ENCODE data around the gene ZNF883.

Gene ZNF883

DNA sequence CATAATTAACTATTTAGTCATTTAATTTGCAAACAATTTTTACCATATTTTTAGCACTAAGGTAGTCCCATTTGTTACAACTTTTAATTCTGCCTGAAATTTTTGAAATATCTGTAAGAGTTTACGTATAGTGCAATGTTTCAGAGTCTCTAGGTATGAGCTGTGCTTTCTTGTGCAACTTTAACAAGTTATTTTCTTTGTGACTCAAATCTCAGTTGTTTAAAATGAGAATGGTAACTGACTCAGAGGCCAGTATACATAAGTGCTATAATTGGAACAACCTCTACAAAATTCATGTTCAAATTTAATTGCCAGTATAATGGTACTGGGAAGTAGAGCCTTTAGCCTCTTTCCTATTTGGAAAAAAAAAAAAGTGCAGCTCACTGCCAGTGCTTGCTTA is 14.2 kb upstream of the ZNF883 start:
- TF ChIP-seq ARNT (IDR thresholded peaks at IDR 0.05): no peak
- no peak for TF ChIP-seq BHLHE40 (IDR thresholded peaks at IDR 0.05; ENCODE audit: borderline replicate concordance)
- no peak for TF ChIP-seq ZNF384 (IDR thresholded peaks at IDR 0.05)
- TF ChIP-seq NFRKB (IDR thresholded peaks at IDR 0.05): no peak
- TF ChIP-seq SP1 (IDR thresholded peaks at IDR 0.05): no peak
- TF ChIP-seq TARDBP (IDR thresholded peaks at IDR 0.05): no peak
- no peak for TF ChIP-seq CTBP1 (IDR thresholded peaks at IDR 0.05; ENCODE audit: borderline replicate concordance)
- TF ChIP-seq ELF4 (IDR thresholded peaks at IDR 0.05): no peak
- TF ChIP-seq FOXM1 (IDR thresholded peaks at IDR 0.05; ENCODE audit: borderline replicate concordance): no peak
- no peak for TF ChIP-seq LEF1 (IDR thresholded peaks at IDR 0.05; ENCODE audit: borderline replicate concordance)
- POLR2A ChIA-PET: no interaction called here
- CTCF ChIA-PET: no interaction called here
- no peak for DNase-seq (ENCODE audit: extremely low spot score)

DNA sequence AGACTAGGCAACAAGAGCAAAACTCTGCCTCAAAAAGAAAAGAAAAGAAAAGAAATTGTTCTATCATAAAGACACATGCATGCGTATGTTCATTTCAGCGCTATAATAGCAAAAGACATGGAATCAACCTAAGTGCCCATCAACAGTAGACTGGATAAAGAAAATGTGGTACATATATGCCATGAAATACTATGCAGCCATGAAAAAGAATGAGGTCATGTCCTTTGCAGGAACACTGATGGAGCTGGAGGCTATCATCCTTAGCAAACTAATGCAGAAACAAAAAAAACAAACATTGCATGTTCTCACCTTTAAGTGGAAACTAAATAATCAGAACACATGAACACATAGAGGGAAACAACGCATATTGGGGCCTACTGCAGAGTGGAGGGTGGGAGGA is 6.3 kb upstream of the ZNF883 start:
- no peak for TF ChIP-seq FOXK2 (IDR thresholded peaks at IDR 0.05)
- no peak for TF ChIP-seq ELF4 (IDR thresholded peaks at IDR 0.05)
- no peak for TF ChIP-seq FOXA1 (IDR thresholded peaks at IDR 0.05)
- no peak for TF ChIP-seq BHLHE40 (IDR thresholded peaks at IDR 0.05; ENCODE audit: borderline replicate concordance)
- TF ChIP-seq ZNF384 (IDR thresholded peaks at IDR 0.05): no peak
- TF ChIP-seq ARNT (IDR thresholded peaks at IDR 0.05): no peak
- TF ChIP-seq LEF1 (IDR thresholded peaks at IDR 0.05; ENCODE audit: borderline replicate concordance): no peak
- TF ChIP-seq FOXM1 (IDR thresholded peaks at IDR 0.05; ENCODE audit: borderline replicate concordance): no peak
- no peak for TF ChIP-seq HDGF (IDR thresholded peaks at IDR 0.05; ENCODE audit: borderline replicate concordance)
- TF ChIP-seq SP1 (IDR thresholded peaks at IDR 0.05): no peak
- TF ChIP-seq, protein P1, sequence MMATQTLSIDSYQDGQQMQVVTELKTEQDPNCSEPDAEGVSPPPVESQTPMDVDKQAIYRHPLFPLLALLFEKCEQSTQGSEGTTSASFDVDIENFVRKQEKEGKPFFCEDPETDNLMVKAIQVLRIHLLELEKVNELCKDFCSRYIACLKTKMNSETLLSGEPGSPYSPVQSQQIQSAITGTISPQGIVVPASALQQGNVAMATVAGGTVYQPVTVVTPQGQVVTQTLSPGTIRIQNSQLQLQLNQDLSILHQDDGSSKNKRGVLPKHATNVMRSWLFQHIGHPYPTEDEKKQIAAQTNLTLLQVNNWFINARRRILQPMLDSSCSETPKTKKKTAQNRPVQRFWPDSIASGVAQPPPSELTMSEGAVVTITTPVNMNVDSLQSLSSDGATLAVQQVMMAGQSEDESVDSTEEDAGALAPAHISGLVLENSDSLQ (IDR thresholded peaks at IDR 0.05): no peak
- no peak for TF ChIP-seq L3MBTL2 (conservative IDR thresholded peaks at IDR 0.05)
- no peak for TF ChIP-seq NFRKB (IDR thresholded peaks at IDR 0.05)
- no peak for TF ChIP-seq TARDBP (IDR thresholded peaks at IDR 0.05)
- TF ChIP-seq CTBP1 (IDR thresholded peaks at IDR 0.05; ENCODE audit: borderline replicate concordance): no peak
- POLR2A ChIA-PET: no interaction called here
- DNase-seq (ENCODE audit: extremely low spot score): no peak
- CTCF ChIA-PET: no interaction called here

DNA sequence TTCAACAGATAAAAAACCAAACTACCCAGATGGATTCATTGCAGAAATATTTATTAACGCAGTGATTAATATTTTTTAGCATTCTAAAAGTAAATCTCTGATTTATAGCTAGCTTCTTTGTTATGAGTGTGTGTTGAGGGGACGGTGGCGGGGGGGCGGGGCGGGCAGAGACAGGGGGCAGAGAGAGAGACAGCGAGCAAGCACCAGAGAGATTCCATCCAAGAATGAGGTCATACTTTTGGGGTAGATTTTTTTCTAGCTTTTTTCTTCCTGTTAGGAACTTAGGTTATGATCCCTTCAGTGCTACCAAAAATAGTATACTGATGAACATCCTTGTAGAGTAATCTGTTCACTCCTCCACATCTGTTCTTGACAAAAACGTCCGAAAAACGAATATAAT is 500 bp upstream of the ZNF883 start:
- POLR2A ChIA-PET: interaction anchor here (0.7 kb wide), 1 partner anchor 57 kb away, joined by 3 read pairs; no protein-coding TSS in a partner anchor
- no peak for DNase-seq (ENCODE audit: extremely low spot score)
- TF ChIP-seq ARNT (IDR thresholded peaks at IDR 0.05) (no peak), BHLHE40 (IDR thresholded peaks at IDR 0.05; ENCODE audit: borderline replicate concordance) (no peak), FOXA1 (IDR thresholded peaks at IDR 0.05) (no peak), FOXM1 (IDR thresholded peaks at IDR 0.05; ENCODE audit: borderline replicate concordance) (no peak), LEF1 (IDR thresholded peaks at IDR 0.05; ENCODE audit: borderline replicate concordance) (no peak), FOXK2 (IDR thresholded peaks at IDR 0.05) (no peak)
- CTCF ChIA-PET: no interaction called here

DNA sequence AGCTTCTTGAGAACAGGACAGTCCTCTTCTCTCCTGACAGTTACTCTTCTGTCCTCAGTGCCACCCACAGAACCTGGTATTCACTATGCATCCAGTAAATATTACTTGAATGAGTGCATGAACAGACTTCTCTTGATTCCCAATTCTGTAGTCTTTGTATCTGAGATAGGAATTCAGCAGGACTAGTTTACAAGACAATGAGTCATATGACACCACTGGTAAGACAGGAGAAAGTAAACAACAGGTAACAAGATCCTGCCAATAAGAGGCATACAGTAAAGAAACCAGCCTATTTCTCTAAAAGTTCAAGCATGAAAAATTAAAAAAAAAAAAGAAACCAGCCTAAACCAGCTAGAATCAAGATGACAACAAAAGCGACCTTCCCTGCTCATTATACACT is 6.2 kb downstream of the ZNF883 start:
- DNase-seq (ENCODE audit: extremely low spot score): no peak
- TF ChIP-seq, protein P1 (IDR thresholded peaks at IDR 0.05): no peak
- TF ChIP-seq LEF1 (IDR thresholded peaks at IDR 0.05; ENCODE audit: borderline replicate concordance): no peak
- TF ChIP-seq HDGF (IDR thresholded peaks at IDR 0.05; ENCODE audit: borderline replicate concordance): no peak
- no peak for TF ChIP-seq TARDBP (IDR thresholded peaks at IDR 0.05)
- no peak for TF ChIP-seq CTBP1 (IDR thresholded peaks at IDR 0.05; ENCODE audit: borderline replicate concordance)
- TF ChIP-seq FOXM1 (IDR thresholded peaks at IDR 0.05; ENCODE audit: borderline replicate concordance): no peak
- no peak for TF ChIP-seq SUZ12 (IDR thresholded peaks at IDR 0.05)
- no peak for TF ChIP-seq ARNT (IDR thresholded peaks at IDR 0.05)
- no peak for TF ChIP-seq NFRKB (IDR thresholded peaks at IDR 0.05)
- TF ChIP-seq ZNF384 (IDR thresholded peaks at IDR 0.05): no peak
- no peak for TF ChIP-seq ELF4 (IDR thresholded peaks at IDR 0.05)
- TF ChIP-seq FOXK2 (IDR thresholded peaks at IDR 0.05): no peak
- POLR2A ChIA-PET: no interaction called here
- CTCF ChIA-PET: no interaction called here

DNA sequence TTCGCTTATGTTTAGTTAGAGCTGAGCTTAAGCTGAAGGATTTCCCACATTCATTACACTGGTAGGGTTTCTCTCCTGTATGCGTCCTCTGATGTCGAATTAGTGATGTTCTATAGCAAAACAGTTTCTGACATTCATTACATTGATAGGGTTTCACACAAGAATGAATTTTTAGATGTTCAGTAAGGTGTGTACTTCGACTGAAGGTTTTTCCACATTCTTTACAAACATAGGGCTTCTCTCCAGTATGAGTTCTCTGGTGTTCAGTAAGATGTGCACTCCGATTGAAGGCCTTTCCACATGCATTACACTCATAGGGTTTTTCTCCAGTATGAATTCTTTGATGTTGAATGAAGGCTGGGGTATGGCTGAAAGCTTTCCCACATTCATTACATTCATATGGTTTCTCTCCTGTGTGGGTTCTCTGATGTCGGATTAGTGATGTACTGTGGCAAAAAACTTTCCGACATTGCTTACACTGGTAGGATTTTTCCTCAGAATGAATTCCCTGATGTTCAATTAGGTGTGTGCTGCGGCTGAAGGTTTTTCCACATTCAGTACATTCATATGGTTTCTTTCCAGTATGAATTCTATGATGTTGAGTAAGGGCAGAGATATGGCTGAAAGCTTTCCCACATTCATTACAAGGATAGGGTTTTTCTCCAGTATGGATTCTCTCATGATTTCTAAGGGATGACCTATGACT is 14.6 kb downstream of the ZNF883 start:
- no peak for DNase-seq (ENCODE audit: extremely low spot score)
- ChIA-PET CTCF (no interaction called here), POLR2A (no interaction called here)
- TF ChIP-seq FOXK2 (IDR thresholded peaks at IDR 0.05): no peak
- TF ChIP-seq LEF1 (IDR thresholded peaks at IDR 0.05; ENCODE audit: borderline replicate concordance): no peak
- TF ChIP-seq, protein P1 (IDR thresholded peaks at IDR 0.05): no peak
- no peak for TF ChIP-seq ZNF384 (IDR thresholded peaks at IDR 0.05)

DNA sequence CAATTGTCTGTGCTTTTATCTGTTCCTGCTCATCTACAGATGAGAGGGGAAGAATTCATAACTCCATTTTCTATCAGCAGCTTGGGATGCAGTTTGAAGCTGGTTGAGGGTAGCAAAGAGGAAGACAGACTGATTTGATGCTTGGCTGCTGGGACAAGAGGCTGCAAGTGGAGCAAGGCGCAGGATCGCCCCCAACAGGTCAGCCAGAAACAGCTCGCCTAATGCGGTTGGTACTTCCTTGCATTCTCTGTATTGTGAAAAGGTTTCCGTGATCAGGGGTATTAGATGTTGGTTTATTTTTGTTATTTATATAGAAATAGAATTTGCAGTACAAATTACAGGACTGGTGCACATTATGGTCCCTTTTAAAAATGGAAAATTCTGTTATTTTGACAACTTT is 40.6 kb downstream of the ZNF883 start:
- TF ChIP-seq SUZ12 (IDR thresholded peaks at IDR 0.05) (no peak), FOXK2 (IDR thresholded peaks at IDR 0.05) (no peak), BHLHE40 (IDR thresholded peaks at IDR 0.05; ENCODE audit: borderline replicate concordance) (no peak), TARDBP (IDR thresholded peaks at IDR 0.05) (no peak), ARNT (IDR thresholded peaks at IDR 0.05) (no peak), HDGF (IDR thresholded peaks at IDR 0.05; ENCODE audit: borderline replicate concordance) (no peak), L3MBTL2 (conservative IDR thresholded peaks at IDR 0.05) (no peak), ZNF384 (IDR thresholded peaks at IDR 0.05) (no peak), SP1 (IDR thresholded peaks at IDR 0.05) (no peak), CTBP1 (IDR thresholded peaks at IDR 0.05; ENCODE audit: borderline replicate concordance) (no peak)
- TF ChIP-seq, protein P1 (IDR thresholded peaks at IDR 0.05): no peak
- ChIA-PET CTCF (no interaction called here), POLR2A (no interaction called here)
- DNase-seq (ENCODE audit: extremely low spot score): peak; percentile 35
